Nasal cavity respiratory epithelium epithelial cell of viscerocranial mucosa (primary cell): ENCODE results near the gene CAMSAP3. TPM values are rescaled to one million over a fixed set of nuclear protein-coding genes. Genes with fewer than 3 reads are reported as not detected.

Experiments used
- total RNA-seq: library from RNA; depleted of rRNA; stranded (reverse); fragments of >200 nt; gene quantifications from 2 replicates; pipeline ENCODE4 v1.2.3, GENCODE V29; 2014

CAMSAP3 gene, protein sequence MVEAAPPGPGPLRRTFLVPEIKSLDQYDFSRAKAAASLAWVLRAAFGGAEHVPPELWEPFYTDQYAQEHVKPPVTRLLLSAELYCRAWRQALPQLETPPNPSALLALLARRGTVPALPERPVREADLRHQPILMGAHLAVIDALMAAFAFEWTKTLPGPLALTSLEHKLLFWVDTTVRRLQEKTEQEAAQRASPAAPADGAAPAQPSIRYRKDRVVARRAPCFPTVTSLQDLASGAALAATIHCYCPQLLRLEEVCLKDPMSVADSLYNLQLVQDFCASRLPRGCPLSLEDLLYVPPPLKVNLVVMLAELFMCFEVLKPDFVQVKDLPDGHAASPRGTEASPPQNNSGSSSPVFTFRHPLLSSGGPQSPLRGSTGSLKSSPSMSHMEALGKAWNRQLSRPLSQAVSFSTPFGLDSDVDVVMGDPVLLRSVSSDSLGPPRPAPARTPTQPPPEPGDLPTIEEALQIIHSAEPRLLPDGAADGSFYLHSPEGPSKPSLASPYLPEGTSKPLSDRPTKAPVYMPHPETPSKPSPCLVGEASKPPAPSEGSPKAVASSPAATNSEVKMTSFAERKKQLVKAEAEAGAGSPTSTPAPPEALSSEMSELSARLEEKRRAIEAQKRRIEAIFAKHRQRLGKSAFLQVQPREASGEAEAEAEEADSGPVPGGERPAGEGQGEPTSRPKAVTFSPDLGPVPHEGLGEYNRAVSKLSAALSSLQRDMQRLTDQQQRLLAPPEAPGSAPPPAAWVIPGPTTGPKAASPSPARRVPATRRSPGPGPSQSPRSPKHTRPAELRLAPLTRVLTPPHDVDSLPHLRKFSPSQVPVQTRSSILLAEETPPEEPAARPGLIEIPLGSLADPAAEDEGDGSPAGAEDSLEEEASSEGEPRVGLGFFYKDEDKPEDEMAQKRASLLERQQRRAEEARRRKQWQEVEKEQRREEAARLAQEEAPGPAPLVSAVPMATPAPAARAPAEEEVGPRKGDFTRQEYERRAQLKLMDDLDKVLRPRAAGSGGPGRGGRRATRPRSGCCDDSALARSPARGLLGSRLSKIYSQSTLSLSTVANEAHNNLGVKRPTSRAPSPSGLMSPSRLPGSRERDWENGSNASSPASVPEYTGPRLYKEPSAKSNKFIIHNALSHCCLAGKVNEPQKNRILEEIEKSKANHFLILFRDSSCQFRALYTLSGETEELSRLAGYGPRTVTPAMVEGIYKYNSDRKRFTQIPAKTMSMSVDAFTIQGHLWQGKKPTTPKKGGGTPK
- total RNA-seq: 4.4 and 11.6 TPM in 2 replicates

DNA sequence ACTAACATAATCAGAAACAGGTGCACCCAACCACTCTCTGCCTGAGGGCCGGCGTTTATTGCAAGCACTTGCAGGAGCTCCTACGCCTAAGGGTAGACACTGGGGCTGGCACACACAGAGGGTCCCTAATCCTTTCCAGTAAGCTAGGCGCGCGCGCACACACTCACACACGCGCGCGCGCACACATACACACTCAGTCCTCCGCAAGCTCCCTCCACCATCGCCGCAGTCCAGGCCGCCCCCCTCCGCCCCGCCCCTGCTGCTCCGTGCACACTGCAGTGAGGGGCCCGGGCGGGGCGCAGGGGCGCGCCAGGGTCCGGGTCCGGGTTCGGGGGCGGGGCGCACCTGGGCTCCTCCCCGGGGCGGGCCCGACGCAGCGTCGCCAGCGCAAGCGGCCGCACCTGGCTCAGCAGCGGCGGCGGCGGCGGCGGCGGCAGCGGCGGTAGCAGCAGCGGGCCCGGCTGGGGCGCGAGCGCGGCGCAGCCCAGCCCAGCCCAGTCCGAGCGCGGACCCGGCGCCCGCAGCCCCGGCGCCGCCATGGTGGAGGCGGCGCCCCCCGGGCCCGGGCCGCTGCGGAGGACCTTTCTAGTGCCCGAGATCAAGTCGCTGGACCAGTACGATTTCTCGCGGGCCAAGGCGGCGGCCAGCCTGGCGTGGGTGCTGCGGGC, at the start of gene CAMSAP3:
TSS of gene CAMSAP3 (plus strand) at position 398 of the 668 bp plus-strand sequence. CDS start at position 538, 140 bp downstream.

DNA sequence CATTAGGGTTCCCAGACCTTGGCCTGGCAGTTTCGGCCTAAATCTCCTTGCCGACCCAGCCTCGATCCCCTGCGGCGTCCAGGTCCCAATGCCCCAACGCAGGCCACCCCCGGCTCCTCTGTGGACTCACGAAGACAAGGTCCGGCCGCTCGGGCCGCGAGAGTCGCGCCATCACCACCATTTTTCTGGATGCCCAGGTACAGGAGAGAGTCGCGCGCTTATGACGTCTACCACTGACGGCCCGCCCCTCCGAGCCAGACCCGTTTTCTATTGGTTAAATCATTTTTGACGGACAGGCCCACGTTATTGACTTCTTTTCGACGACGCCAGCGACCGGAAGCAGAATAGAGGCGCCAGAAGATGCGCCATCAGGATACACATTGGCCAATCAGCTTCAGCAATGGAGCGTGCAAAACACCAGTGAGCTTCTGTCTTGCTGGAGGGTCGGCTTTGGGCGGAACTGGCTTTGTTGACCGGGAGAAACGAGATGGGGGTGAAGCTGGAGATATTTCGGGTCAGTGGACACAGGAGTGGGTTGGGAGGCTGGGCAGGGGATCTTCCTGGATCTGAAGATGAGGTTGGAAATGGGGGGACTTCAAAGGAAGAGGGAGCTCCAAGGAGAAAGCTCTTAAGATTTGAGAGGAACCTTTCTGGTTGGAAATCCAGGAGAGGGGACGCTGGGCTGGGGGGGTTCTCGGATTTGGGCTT, 33.8 kb downstream of the CAMSAP3 start, which contains the start of the genes PET100 and XAB2:
TSS of gene PET100 (plus strand) at position 447 of the 708 bp plus-strand sequence. CDS start at position 488, 41 bp downstream.
TSS of gene XAB2 (minus strand) at position 199 of the 708 bp plus-strand sequence. CDS start at position 181, 18 bp downstream.

DNA sequence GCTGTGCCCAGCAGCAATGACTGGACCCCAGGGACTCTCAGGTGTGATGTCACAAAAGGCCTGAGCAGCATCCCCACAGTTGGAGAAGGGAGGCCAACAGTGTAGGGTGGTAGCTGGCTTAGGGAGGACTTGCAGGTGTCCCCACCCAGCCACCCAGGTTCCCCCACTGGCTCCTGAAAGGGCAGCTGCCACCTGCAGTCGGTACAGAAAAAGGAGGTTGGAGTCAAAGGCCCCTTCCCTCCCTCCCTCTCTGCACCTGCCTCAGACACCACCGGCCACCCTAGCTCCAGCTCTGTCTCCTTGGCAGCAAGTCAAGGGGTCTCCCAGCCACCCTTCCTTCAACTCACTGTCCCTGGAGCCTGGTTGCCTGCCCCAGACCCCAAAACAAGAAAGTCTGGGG, 38.0 kb downstream of the CAMSAP3 start, which contains the start of gene PCP2:
TSS of gene PCP2 (minus strand) at position 22 of the 400 bp plus-strand sequence. CDS start 262 bp downstream, outside the sequence.

DNA sequence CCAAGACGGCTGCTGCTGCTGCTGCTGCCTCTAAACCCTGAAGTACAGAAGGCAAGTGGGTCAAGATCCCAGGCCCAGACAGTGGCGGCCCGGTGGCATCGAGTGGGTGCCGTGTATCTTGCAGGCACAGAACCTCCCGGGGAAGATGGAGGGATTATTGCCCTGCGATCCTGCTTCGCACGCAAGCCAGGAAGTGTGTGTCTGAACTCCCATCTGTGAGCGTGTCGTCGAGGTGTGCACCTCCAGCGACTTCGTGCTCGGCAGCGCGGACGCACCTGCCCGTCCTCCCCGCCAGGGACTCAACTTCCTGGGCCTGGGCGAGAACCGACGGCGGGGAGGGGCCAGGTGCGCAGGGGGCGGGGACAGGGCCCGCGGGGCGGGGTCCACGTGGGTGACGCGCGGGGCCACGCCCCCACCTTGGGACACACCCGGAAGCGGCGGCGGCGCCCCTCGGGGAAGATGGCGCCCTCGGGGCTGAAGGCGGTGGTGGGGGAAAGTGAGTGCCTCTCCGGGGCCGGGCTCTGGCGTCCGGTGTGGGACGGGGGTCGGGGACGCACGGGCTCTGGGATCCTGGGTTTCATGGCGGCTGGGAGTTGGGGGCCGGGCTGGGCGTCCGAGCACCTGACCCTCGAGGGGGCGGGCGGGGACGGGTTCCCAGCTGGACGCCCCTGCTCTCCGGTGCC, 41.2 kb downstream of the CAMSAP3 start, which contains the start of gene STXBP2:
TSS of gene STXBP2 (plus strand) at position 420 of the 683 bp plus-strand sequence. CDS start at position 460, 40 bp downstream.

Other genes starting within 250 kb of the CAMSAP3 start
- 58.1 and 102 TPM in 2 replicates for gene ARHGEF18, start 246.9 kb upstream of the CAMSAP3 start, total RNA-seq
- gene PEX11G, start 106.8 kb upstream of the CAMSAP3 start, total RNA-seq: 1.6 and 3.1 TPM in 2 replicates
- 3.1 and 23.8 TPM in 2 replicates for gene ZNF358, start 79.8 kb upstream of the CAMSAP3 start, total RNA-seq
- 2.4 and 6.5 TPM in 2 replicates for gene MCOLN1, start 73.2 kb upstream of the CAMSAP3 start, total RNA-seq
- gene PNPLA6, start 60.1 kb upstream of the CAMSAP3 start, total RNA-seq: 51.6 and 92.0 TPM in 2 replicates
- 31.8 and 44.7 TPM in 2 replicates for gene XAB2, start 33.7 kb downstream of the CAMSAP3 start, total RNA-seq
- gene PET100, start 33.9 kb downstream of the CAMSAP3 start, total RNA-seq: 5.6 and 7.9 TPM in 2 replicates
- not detected in 2 replicates for gene PCP2, start 37.9 kb downstream of the CAMSAP3 start, total RNA-seq
- 49.9 and 113 TPM in 2 replicates for gene STXBP2, start 41.2 kb downstream of the CAMSAP3 start, total RNA-seq
- not detected in 2 replicates for gene RETN, start 73.2 kb downstream of the CAMSAP3 start, total RNA-seq
- under 0.01 TPM in 1 of 2 replicates, not detected in the other for gene MCEMP1, start 81.2 kb downstream of the CAMSAP3 start, total RNA-seq
- 41.7 and 57.2 TPM in 2 replicates for gene TRAPPC5, start 85.0 kb downstream of the CAMSAP3 start, total RNA-seq
- gene FCER2, start 106.3 kb downstream of the CAMSAP3 start, total RNA-seq: not detected in 2 replicates
- gene CLEC4G, start 136.2 kb downstream of the CAMSAP3 start, total RNA-seq: not detected in 2 replicates
- not detected in 2 replicates for gene CD209, start 151.7 kb downstream of the CAMSAP3 start, total RNA-seq
- gene CLEC4M, start 167.4 kb downstream of the CAMSAP3 start, total RNA-seq: not detected in 2 replicates
- gene EVI5L, start 234.4 kb downstream of the CAMSAP3 start, total RNA-seq: 19.8 and 25.5 TPM in 2 replicates